GM13977 (cell line): ENCODE results near the gene NCDN.

Source experiments
- DNase-seq: peaks from one replicate; pipeline ENCODE4 v3.0.0; 2012; ENCODE audit warnings: low spot score
- CTCF ChIP-seq: IDR thresholded peaks from 2 replicates; pipeline ENCODE4 v1.5.1; 2012; ENCODE audit warnings: mild to moderate bottlenecking, control low read depth; ENCODE audit not compliant: insufficient read depth; ENCODE audit errors: extremely low read depth, missing control alignments
- in situ Hi-C: fragments of 300-500 bp; cut with MboI; formaldehyde crosslinking; loops from one replicate; pipeline ENCODE4 v1.12.0; 2022; ENCODE audit warnings: low sequenced_read_pairs, low pct_unique_long_range_greater_than_20kb, mixed read lengths, inconsistent platforms; ENCODE audit not compliant: unreplicated experiment

The NCDN gene

GRCh38 chr1:35563166-35563565 is 5.6 kb downstream of the NCDN start:
- TF ChIP-seq CTCF: no peak
- in situ Hi-C loops: loop anchor here (5.0 kb wide), 1 partner anchor 116 kb away; no protein-coding TSS in a partner anchor
- DNase-seq: no peak

DNA sequence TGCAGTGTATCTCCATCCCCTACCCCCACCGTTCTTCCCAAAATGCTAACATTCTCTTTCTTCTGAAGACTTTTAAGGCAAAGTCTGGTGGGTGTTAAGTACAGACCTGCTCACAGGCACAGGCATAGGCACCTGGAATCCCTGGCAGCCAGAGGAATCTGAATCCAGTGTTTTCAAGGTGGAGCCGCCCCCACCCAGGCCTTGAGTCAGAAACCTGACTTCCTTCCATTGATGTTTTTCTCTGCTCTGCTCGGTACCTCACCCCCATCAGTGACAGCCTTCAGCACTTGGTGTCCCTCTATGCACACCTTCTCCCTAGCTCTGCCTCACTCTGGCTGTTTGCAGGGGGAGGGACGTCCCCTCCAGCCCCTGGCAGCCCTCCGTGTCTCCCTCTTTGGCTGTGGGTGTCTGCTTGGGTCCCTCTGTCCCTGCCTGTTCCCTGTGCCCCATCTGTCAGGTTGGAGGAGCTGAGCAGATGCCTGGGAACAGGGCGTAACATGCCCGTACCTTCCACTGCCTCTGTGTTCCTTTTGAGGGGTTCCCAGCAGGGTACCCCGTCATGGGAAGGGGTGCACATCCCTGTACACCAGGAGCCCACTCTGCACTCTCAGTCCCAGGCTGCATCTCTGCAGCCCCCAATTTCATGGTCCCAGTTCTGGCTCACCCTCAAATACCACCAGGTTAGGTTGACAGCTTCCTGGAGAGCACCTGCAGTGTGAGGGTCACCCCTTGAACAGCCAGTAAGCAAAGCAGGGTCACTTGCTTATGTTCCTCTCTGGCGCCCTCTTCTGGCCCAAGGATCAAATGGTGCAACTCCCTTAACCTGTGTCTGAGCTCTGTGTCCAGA is 6.7 kb downstream of the NCDN start:
- peak; percentile 88 for TF ChIP-seq CTCF
- peak; percentile 91 for DNase-seq
- in situ Hi-C loops: loop anchor here (5.0 kb wide), 1 partner anchor 117 kb away; no protein-coding TSS in a partner anchor

DNA sequence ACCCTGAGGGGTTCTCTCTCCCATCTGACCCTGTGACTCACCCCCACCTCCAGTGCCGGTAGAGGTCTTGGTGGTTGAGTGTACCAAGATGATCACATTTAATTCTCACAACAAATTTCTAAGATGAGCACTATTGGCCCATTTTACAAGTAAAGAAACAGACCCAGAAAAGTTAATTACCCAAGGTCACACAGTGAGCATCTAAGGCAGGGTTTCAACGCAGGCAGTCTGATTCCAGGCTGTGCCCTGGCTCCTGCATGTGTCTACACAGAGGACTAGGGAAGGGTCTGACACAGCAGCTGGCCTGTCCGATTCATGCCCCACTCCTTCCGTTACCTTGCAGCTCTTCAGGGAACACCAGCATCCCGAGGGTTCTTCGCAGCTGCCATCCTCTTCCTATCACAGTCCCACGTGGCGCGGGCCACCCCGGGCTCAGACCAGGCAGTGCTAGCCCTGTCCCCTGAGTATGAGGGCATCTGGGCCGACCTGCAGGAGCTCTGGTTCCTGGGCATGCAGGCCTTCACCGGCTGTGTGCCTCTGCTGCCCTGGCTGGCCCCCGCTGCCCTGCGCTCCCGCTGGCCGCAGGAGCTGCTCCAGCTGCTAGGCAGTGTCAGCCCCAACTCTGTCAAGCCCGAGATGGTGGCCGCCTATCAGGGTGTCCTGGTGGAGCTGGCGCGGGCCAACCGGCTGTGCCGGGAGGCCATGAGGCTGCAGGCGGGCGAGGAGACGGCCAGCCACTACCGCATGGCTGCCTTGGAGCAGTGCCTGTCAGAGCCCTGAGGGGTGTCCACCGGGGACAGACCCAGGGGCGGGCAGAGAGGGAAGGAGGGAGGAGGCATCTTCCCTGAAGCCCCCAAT is 7.5 kb downstream of the NCDN start:
- in situ Hi-C loops: loop anchor here (5.0 kb wide), 1 partner anchor 118 kb away; no protein-coding TSS in a partner anchor
- no peak for TF ChIP-seq CTCF
- no peak for DNase-seq

DNA sequence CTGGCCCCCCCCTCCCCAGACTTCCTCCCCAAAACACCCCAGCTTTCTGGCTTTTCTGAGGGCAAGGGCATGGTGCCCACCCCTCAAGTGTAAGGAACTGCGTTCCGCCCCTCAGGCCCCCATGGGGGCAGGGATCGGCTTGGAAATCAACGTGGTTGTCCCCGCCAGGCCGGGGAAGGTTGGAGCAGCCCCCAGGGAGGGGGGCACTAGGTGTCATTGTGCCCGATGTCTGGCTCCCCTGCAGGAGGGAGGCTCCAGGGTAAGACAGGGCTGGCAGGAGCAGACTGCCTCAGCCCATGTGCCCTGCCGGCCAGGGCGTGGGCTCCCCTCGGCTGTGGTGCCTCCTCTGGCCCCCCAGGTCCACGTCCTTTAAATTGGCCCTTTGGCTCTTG is 8.1 kb downstream of the NCDN start:
- no peak for DNase-seq
- in situ Hi-C loops: no loop called here
- no peak for TF ChIP-seq CTCF

- no peak for DNase-seq
- no peak for TF ChIP-seq CTCF
- in situ Hi-C loops: no loop called here
Observed at GRCh38 chr1:35567947-35568558, 10.5 kb downstream of the NCDN start.

DNA sequence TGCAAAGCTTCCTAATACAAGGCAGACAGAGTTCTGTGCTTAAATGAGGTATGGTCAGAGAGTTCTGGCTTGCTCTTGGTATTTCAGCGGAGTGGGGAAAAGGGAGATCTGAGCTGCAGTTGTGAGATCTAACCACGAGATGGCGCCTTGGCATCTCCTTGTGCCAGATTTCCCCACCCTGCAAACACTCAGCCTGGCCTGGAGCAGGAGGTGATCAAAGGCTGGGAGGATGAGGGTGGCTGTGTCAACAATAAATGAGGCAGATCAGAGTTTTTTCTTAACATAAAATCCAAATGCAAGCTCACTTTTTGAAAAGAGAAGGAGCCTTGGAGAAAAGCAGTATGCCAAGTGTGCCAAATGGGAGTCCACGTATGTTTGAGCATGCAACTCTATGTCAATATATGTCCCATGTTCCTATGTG is 11.4 kb downstream of the NCDN start:
- peak; percentile 87 for DNase-seq
- in situ Hi-C loops: no loop called here
- TF ChIP-seq CTCF: peak; percentile 85
